Right lobe of liver (tissue), 6 donors: Measurements from ENCODE around the gene PTPN1. TPM values are rescaled to one million over a fixed set of nuclear protein-coding genes. Genes with fewer than 3 reads are reported as not detected.

Experiments used
- ATAC-seq, 4 donors: fragments of 200-7000 bp; cut with Tn5 transposase; one replicate each; pipeline ENCODE4 v1.9.1; 2020; ENCODE audit warnings: mild to moderate bottlenecking in 4 of 4, moderate library complexity in 4 of 4
- DNase-seq, 3 donors: peaks; one replicate each; pipeline ENCODE4 v3.0.0-alpha.2; 2020
- H3K27ac ChIP-seq, 3 donors: fragments of 200-600 bp; one replicate each; pipeline ENCODE4 v1.8.0; 2022
- H3K27me3 ChIP-seq, 2 donors: fragments of 200-600 bp; one replicate each; pipeline ENCODE4 v1.8.0; 2022
- H3K36me3 ChIP-seq, 4 donors: fragments of 200-600 bp; sonication (generic) in 1 of 4; one replicate each; pipeline versions ENCODE4 v1.5.1 to v1.8.0; 2017 to 2022; ENCODE audit warnings: control low read depth in 1 of 4
- H3K4me1 ChIP-seq, 4 donors: fragments of 200-600 bp; sonication (generic) in 1 of 4; one replicate each; pipeline versions ENCODE4 v1.5.1 to v1.8.0; 2017 to 2022; ENCODE audit warnings: control low read depth in 1 of 4
- H3K4me3 ChIP-seq, 3 donors: fragments of 200-600 bp; one replicate each; pipeline ENCODE4 v1.8.0; 2022
- H3K9me3 ChIP-seq, 4 donors: fragments of 200-600 bp; sonication (generic) in 1 of 4; one replicate each; pipeline versions ENCODE4 v1.5.1 to v1.8.0; 2017 to 2022; ENCODE audit warnings: control low read depth in 1 of 4
- CTCF ChIP-seq, 4 donors: fragments of 200-600 bp in 3 of 4; fragments of 450-650 bp in 1 of 4; IDR thresholded peaks; one replicate each; pipeline versions ENCODE4 v1.5.1 to v1.8.0; 2016 to 2022; ENCODE audit warnings: antibody characterized with exemption in 4 of 4, mild to moderate bottlenecking in 2 of 4
- POLR2A ChIP-seq: fragments of 450-650 bp; IDR thresholded peaks from one replicate; pipeline ENCODE4 v1.6.1; 2017; ENCODE audit warnings: antibody characterized with exemption, mild to moderate bottlenecking
- WGBS: methylation state at CpG from one replicate; pipeline ENCODE4 v1.1.6; 2018; ENCODE audit warnings: low coverage, low lambda C conversion rate; ENCODE audit not compliant: insufficient coverage; ENCODE audit errors: missing lambda C conversion rate; 5-methylcytosine and 5-hydroxymethylcytosine counted together
- intact Hi-C, 2 donors: fragments of 100-400 bp; cut with DNase I; formaldehyde crosslinking; loops; one replicate each; pipeline versions ENCODE4 v1.11.2 to v1.14.1; 2022
- total RNA-seq, 6 experiments: library from RNA; depleted of rRNA in 2 of 6; stranded (reverse); fragments of >200 nt in 2 of 6; fragmentation: NEBNext Ultra II Directional in 3 of 6; extraction: Animal tissue kit (Norgen Biotek cat#: 25700) in 3 of 6; gene quantifications; one replicate each; pipeline versions ENCODE4 v1.1.0 to v1.2.4, GENCODE V29; 2016 to 2023
- donor health status: DM: no; HTN: yes; CAD: no.
- donor health status: DM: no; HTN: no; CAD: no.
- donor health status: DM: no; HTN: no; CAD: no.
- donor health status: DM: no; HTN: yes; CAD: no.
- donor health status: DM: no; HTN: yes; CAD: no.

The PTPN1 gene
- total RNA-seq, 6 experiments from 2014 or later, result 9.5 to 14.9 (median 12.6) TPM

GRCh38 chr20:50520222-50520880, 10.2 kb downstream of the PTPN1 start:
- Histone ChIP-seq H3K9me3 (no peaks in the 10 kb centered on the region), H3K4me3 (no peak overlapping the region), H3K27me3 (no peaks in the 10 kb centered on the region), H3K36me3 (no peaks in the 10 kb centered on the region), H3K4me1 (peaks cover 0 to 35% (median 9%) of the 10 kb centered on the region in 4 donors), H3K27ac (no peak overlapping the region)
- TF ChIP-seq CTCF (IDR thresholded peaks at IDR 0.05), result no peak
- 81% methylated on average over 7 of the region's 7 CpGs for WGBS
- intact Hi-C loops, result no loop called here
- ATAC-seq, result no peak
- DNase-seq, result no peak

- H3K27ac ChIP-seq, result no peak overlapping the region
- TF ChIP-seq POLR2A (no peak), CTCF (IDR thresholded peaks at IDR 0.05) (no peak)
- peak in 3 of 4 donors; percentile 14 to 29 (median 23) for ATAC-seq
- WGBS, result 79% methylated on average over 7 of the region's 7 CpGs
- intact Hi-C loops, result no loop called here
- no peaks in the 10 kb centered on the region for H3K27me3 ChIP-seq
- no peak for DNase-seq
- H3K4me3 ChIP-seq, result no peak overlapping the region
- no peaks in the 10 kb centered on the region for H3K9me3 ChIP-seq
- H3K36me3 ChIP-seq, result no peaks in the 10 kb centered on the region
- H3K4me1 ChIP-seq, result peaks cover 0 to 35% (median 9%) of the 10 kb centered on the region in 4 donors
These were observed 11.3 kb downstream of the PTPN1 start for GRCh38 chr20:50521221-50522052.

- no peaks in the 10 kb centered on the region for H3K27me3 ChIP-seq
- no peaks in the 10 kb centered on the region for H3K36me3 ChIP-seq
- ATAC-seq (no peak), DNase-seq (no peak)
- WGBS, result 87% methylated on average over 3 of the region's 3 CpGs
- peaks cover 0 to 28% (median 9%) of the 10 kb centered on the region in 4 donors for H3K4me1 ChIP-seq
- no peak for TF ChIP-seq POLR2A
- no peak for TF ChIP-seq CTCF (IDR thresholded peaks at IDR 0.05)
- intact Hi-C loops, result no loop called here
- H3K27ac ChIP-seq, result no peak overlapping the region
- no peak overlapping the region for H3K4me3 ChIP-seq
- no peaks in the 10 kb centered on the region for H3K9me3 ChIP-seq
These were observed 12.0 kb downstream of the PTPN1 start for GRCh38 chr20:50522053-50522674.

- H3K4me1 ChIP-seq, result peaks cover 0 to 17% (median 5%) of the 10 kb centered on the region in 4 donors
- no peak overlapping the region for H3K27ac ChIP-seq
These were observed 13.5 kb downstream of the PTPN1 start for GRCh38 chr20:50523552-50524167.

More at GRCh38 chr20:50523552-50524167, 13.5 kb downstream of the PTPN1 start:
- DNase-seq (no peak), ATAC-seq (no peak)
- H3K4me3 ChIP-seq, result no peak overlapping the region
- TF ChIP-seq CTCF (IDR thresholded peaks at IDR 0.05) (no peak), POLR2A (no peak)
- H3K27me3 ChIP-seq, result no peaks in the 10 kb centered on the region
- intact Hi-C loops, result no loop called here
- no peaks in the 10 kb centered on the region for H3K36me3 ChIP-seq
- WGBS, result 42% methylated on average over 3 of the region's 3 CpGs
- H3K9me3 ChIP-seq, result no peaks in the 10 kb centered on the region
